PC-3 (cell line): ENCODE data around the gene NKAIN2. TPM values are rescaled to one million over a fixed set of nuclear protein-coding genes. Genes with fewer than 3 reads are reported as not detected.

ENCODE experiments used
- ATAC-seq: fragments of 200-7000 bp; cut with Tn5 transposase; 2 replicates; pipeline ENCODE4 v1.9.1; 2020; ENCODE audit warnings: mild to moderate bottlenecking, moderate library complexity
- BruUV-seq: library from RNA; stranded (reverse); fragments of 400-500 nt; replicated peaks from 2 replicates; lab custom pipeline; 2021; lab: Mats Ljungman, UMichigan
- CTCF ChIA-PET: fragments of 300-600 bp; sonication (Branson Sonifier 250); formaldehyde crosslinking; loops from one replicate; lab custom pipeline; 2022; ENCODE audit warnings: antibody characterized with exemption; lab: Charles Lee
- POLR2A ChIA-PET: fragments of 300-600 bp; sonication (Branson Sonifier 250); formaldehyde crosslinking; loops from one replicate; lab custom pipeline; 2022; ENCODE audit warnings: antibody characterized with exemption; ENCODE audit not compliant: unreplicated experiment; lab: Charles Lee
- DNase-seq: peaks from one replicate; pipeline ENCODE4 v3.0.0-alpha.2; 2015
- H2AFZ ChIP-seq: fragments of 300-600 bp; sonication (generic); 2 replicates; pipeline ENCODE4 v1.6.0; 2016; ENCODE audit warnings: antibody characterized with exemption, low read length
- H3F3A ChIP-seq: fragments of 300-600 bp; sonication (generic); one replicate; pipeline ENCODE4 v1.6.0; 2017; ENCODE audit warnings: antibody characterized with exemption, low read length, control low read depth, mild to moderate bottlenecking; ENCODE audit not compliant: unreplicated experiment
- H3K27ac ChIP-seq: fragments of 300-600 bp; sonication (generic); 2 replicates; pipeline ENCODE4 v1.5.1; 2016; ENCODE audit warnings: mild to moderate bottlenecking, low read length
- H3K27me3 ChIP-seq: fragments of 300-600 bp; sonication (generic); 2 replicates; pipeline ENCODE4 v1.6.1; 2016; ENCODE audit warnings: low read length, mixed read lengths
- H3K36me3 ChIP-seq: fragments of 300-600 bp; sonication (generic); 2 replicates; pipeline ENCODE4 v1.6.1; 2016; ENCODE audit warnings: low read depth, mixed run types, low read length, mixed read lengths
- H3K4me1 ChIP-seq: fragments of 300-600 bp; sonication (generic); 2 replicates; pipeline ENCODE4 v1.5.1; 2016; ENCODE audit warnings: low read length; ENCODE audit not compliant: insufficient read depth
- H3K4me2 ChIP-seq: fragments of 300-600 bp; sonication (generic); 2 replicates; pipeline ENCODE4 v1.6.0; 2016; ENCODE audit warnings: low read length
- H3K4me3 ChIP-seq: fragments of 300-600 bp; sonication (generic); 2 replicates; pipeline ENCODE4 v1.5.1; 2016; ENCODE audit warnings: mild to moderate bottlenecking, low read length, mixed read lengths
- H3K79me2 ChIP-seq: fragments of 300-600 bp; sonication (generic); 2 replicates; pipeline ENCODE4 v1.6.1; 2017; ENCODE audit warnings: low read length, mixed read lengths
- H3K9ac ChIP-seq: fragments of 300-600 bp; sonication (generic); 2 replicates; pipeline ENCODE4 v1.6.0; 2016; ENCODE audit warnings: mild to moderate bottlenecking, low read length
- H3K9me2 ChIP-seq: fragments of 300-600 bp; sonication (generic); replicated peaks from 2 replicates; pipeline ENCODE4 v1.6.1; 2016; ENCODE audit warnings: mixed run types, low read length, mixed read lengths
- H3K9me3 ChIP-seq: fragments of 300-600 bp; sonication (generic); 2 replicates; pipeline ENCODE4 v1.6.1; 2016; ENCODE audit warnings: low read length, mixed read lengths
- H4K20me1 ChIP-seq: fragments of 300-600 bp; sonication (generic); 2 replicates; pipeline ENCODE4 v1.6.1; 2016; ENCODE audit warnings: low read length, mixed read lengths
- EZH2 ChIP-seq: fragments of 300-600 bp; sonication (generic); IDR thresholded peaks from one replicate; pipeline ENCODE4 v1.6.1; 2017; ENCODE audit warnings: antibody characterized with exemption, mild to moderate bottlenecking, low read length; ENCODE audit not compliant: unreplicated experiment
- EZH2phosphoT487 ChIP-seq: fragments of 300-600 bp; sonication (generic); IDR thresholded peaks from 2 replicates; pipeline ENCODE4 v1.6.1; 2018; ENCODE audit warnings: mild to moderate bottlenecking, antibody characterized with exemption, low read length, borderline replicate concordance
- intact Hi-C: fragments of 100-400 bp; cut with micrococcal nuclease; formaldehyde crosslinking; loops from 2 replicates; pipeline ENCODE4 v1.9.0; 2023
- total RNA-seq: library from RNA; depleted of rRNA; stranded (reverse); fragments of >200 nt; gene quantifications from 2 replicates; pipeline ENCODE4 v1.2.3, GENCODE V29; 2014
- TF ChIP-seq, protein P1 (sequence below): fragments of 300-600 bp; sonication (generic); conservative IDR thresholded peaks from 2 replicates; pipeline ENCODE4 v1.5.1; 2017; ENCODE audit warnings: antibody characterized with exemption, low read depth, mild to moderate bottlenecking, low read length

The NKAIN2 gene
- total RNA-seq, 1 experiment from 2014 or later: not detected

- no peak for TF ChIP-seq EZH2
- no peak for TF ChIP-seq EZH2phosphoT487
- TF ChIP-seq, protein P1, sequence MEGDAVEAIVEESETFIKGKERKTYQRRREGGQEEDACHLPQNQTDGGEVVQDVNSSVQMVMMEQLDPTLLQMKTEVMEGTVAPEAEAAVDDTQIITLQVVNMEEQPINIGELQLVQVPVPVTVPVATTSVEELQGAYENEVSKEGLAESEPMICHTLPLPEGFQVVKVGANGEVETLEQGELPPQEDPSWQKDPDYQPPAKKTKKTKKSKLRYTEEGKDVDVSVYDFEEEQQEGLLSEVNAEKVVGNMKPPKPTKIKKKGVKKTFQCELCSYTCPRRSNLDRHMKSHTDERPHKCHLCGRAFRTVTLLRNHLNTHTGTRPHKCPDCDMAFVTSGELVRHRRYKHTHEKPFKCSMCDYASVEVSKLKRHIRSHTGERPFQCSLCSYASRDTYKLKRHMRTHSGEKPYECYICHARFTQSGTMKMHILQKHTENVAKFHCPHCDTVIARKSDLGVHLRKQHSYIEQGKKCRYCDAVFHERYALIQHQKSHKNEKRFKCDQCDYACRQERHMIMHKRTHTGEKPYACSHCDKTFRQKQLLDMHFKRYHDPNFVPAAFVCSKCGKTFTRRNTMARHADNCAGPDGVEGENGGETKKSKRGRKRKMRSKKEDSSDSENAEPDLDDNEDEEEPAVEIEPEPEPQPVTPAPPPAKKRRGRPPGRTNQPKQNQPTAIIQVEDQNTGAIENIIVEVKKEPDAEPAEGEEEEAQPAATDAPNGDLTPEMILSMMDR: no peak
- no peak overlapping the region for H3K27ac ChIP-seq
- CTCF ChIA-PET: no interaction called here
- no peaks in the 10 kb centered on the region for H4K20me1 ChIP-seq
- no TSS peak for BruUV-seq
- DNase-seq (no peak), ATAC-seq (no peak)
- H3K27me3 ChIP-seq: no peaks in the 10 kb centered on the region
- H3K4me1 ChIP-seq: no peaks in the 10 kb centered on the region
- no peak overlapping the region for H3K4me3 ChIP-seq
- H3K79me2 ChIP-seq: no peaks in the 10 kb centered on the region
- H3K9ac ChIP-seq: no peak overlapping the region
- no peak overlapping the region for H3K4me2 ChIP-seq
- no peak overlapping the region for H2AFZ ChIP-seq
- POLR2A ChIA-PET: no interaction called here
- no peaks in the 10 kb centered on the region for H3F3A ChIP-seq
- H3K9me2 ChIP-seq: no peaks in the 10 kb centered on the region
- H3K36me3 ChIP-seq: no peaks in the 10 kb centered on the region
- no peaks in the 10 kb centered on the region for H3K9me3 ChIP-seq
- intact Hi-C loops: no loop called here
These were observed 274.5 kb downstream of the NKAIN2 start for GRCh38 chr6:124078169-124078568.

DNA sequence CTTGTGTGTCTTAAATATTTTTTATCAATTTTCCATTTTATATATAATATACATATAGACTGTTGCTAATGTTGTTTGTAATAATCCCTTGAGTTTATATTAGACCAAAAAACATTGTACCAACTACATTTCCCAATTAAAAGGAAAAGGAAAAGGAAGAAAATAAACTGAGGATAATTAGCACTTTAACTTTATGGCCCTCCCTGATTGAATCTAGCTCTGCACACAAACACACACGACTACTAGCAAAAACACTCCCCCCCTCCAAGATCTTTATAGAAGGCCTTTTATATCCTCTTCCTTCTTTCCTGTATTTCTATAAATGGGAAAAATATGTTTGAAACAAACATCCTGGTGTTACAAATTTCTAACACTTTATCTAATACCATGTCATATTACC lies 276.8 kb downstream of the NKAIN2 start:
- Histone ChIP-seq H3K9me3 (no peaks in the 10 kb centered on the region), H3K9ac (no peak overlapping the region), H2AFZ (no peak overlapping the region), H3K4me2 (no peak overlapping the region), H3K27me3 (no peaks in the 10 kb centered on the region), H3K36me3 (no peaks in the 10 kb centered on the region), H3K4me1 (no peaks in the 10 kb centered on the region), H3K4me3 (no peak overlapping the region), H3K27ac (no peak overlapping the region), H3K79me2 (no peaks in the 10 kb centered on the region), H4K20me1 (no peaks in the 10 kb centered on the region), H3K9me2 (no peaks in the 10 kb centered on the region), H3F3A (no peaks in the 10 kb centered on the region)
- intact Hi-C loops: no loop called here
- ChIA-PET CTCF (no interaction called here), POLR2A (no interaction called here)
- DNase-seq (no peak), ATAC-seq (no peak)
- no peak for TF ChIP-seq EZH2
- TF ChIP-seq, protein P1: no peak
- TF ChIP-seq EZH2phosphoT487: no peak
- BruUV-seq: no TSS peak

DNA sequence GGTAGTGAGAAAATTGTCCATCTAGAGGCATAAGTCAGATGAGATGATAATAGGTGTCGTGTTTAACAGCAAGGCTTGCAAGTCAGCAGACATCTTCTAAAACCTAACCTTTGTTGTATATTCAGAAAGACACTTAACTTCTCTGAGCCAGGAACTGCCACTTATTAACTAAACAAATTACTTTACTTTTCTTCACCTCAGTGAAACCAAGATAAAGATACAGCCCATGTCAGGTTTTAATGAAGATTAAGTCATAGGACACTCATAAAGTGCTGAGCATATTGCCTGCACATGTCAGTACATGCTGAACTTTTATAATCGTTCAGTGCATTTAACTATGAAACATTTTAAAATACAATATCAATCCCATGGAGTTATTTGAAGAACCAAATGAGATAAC lies 286.8 kb downstream of the NKAIN2 start:
- no peak overlapping the region for H2AFZ ChIP-seq
- H3K4me1 ChIP-seq: no peaks in the 10 kb centered on the region
- ChIA-PET POLR2A (no interaction called here), CTCF (no interaction called here)
- H3K79me2 ChIP-seq: no peaks in the 10 kb centered on the region
- H4K20me1 ChIP-seq: no peaks in the 10 kb centered on the region
- no peak overlapping the region for H3K9ac ChIP-seq
- H3K4me2 ChIP-seq: no peak overlapping the region
- no TSS peak for BruUV-seq
- no peaks in the 10 kb centered on the region for H3K9me2 ChIP-seq
- no peak overlapping the region for H3K4me3 ChIP-seq
- intact Hi-C loops: no loop called here
- no peak for DNase-seq
- H3K27me3 ChIP-seq: no peaks in the 10 kb centered on the region
- no peak overlapping the region for H3K27ac ChIP-seq
- no peaks in the 10 kb centered on the region for H3K9me3 ChIP-seq
- ATAC-seq: no peak
- no peaks in the 10 kb centered on the region for H3F3A ChIP-seq
- H3K36me3 ChIP-seq: no peaks in the 10 kb centered on the region
- TF ChIP-seq EZH2phosphoT487 (no peak), EZH2 (no peak)
- TF ChIP-seq, protein P1: no peak
